GM19468 (cell line): ENCODE measurements around the gene NAT10.
"Not testable (repeated sequence)": the region's sequence is repeated elsewhere in the genome, so short reads cannot be mapped to it uniquely, and the experiment has no call there.

Experiments used
- ATAC-seq: cut with Tn5 transposase; IDR thresholded peaks from one replicate; pipeline ENCODE4 v1.9.1; 2021; ENCODE audit warnings: mild to moderate bottlenecking, moderate library complexity, moderate number of reproducible peaks; ENCODE audit not compliant: unreplicated experiment; ENCODE audit errors: extremely low read depth

Gene NAT10

GRCh38 chr11:34105079-34105956 lies at the start of gene NAT10:
Gene NAT10, plus strand, starts transcription at chr11:34105629. Its CDS starts 2,597 bp downstream, at chr11:34108226.
- peak; percentile 88 for ATAC-seq

- no peak for ATAC-seq
Measured at GRCh38 chr11:34056672-34057071, 48.8 kb upstream of the NAT10 start.

DNA sequence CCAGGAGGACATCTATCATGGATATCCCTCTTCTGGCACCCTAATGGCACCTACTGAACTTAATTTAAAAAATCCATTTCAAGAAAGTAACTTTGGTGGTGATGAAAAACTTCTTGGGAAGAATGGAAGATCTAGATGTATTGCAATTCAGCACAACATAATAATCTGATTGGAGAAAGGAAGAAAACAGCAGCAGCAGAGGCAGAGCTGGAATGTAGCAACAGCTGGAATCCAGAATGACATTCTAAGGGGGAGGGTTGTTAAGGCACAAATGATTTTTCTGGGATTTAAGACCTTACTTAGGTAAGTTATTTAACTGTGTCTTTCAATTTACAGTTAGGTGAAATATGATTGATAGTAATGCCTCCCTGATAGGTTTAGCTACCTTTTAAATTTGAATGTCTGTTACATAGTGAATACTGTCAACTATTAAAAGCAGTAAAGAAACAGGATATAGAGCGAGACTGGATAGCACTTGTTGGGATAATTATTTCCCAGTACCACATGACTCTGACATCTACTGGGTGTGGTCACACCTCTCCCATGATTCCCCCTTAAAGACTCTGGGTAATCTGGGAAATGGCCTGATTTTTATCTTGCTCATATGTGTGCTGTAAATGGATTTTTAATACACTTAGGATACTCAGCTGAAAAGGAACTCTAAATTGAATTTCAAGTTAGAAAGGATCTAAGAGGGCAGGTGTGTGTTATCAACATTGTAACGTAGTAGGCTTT lies 42.2 kb upstream of the NAT10 start:
- no peak for ATAC-seq

DNA sequence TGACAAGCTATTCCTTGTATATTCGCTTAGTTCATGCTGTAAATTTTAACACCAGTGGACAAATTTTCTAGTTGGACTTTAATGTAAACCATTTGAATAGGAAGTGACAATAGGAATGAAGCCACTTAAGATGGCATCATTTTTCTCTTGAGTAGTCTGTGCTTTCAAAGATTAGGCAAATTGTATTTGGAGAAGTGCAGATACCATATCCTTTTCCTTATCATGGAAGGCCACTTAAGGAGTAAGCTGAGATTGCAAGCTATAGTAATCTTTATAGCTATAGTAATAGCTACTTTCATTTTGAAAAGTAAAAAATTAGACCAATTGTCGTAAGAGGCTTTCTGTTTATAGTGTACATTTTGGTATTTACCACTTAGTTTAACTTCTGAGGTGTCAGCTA lies 41.1 kb upstream of the NAT10 start:
- ATAC-seq, result no peak

DNA sequence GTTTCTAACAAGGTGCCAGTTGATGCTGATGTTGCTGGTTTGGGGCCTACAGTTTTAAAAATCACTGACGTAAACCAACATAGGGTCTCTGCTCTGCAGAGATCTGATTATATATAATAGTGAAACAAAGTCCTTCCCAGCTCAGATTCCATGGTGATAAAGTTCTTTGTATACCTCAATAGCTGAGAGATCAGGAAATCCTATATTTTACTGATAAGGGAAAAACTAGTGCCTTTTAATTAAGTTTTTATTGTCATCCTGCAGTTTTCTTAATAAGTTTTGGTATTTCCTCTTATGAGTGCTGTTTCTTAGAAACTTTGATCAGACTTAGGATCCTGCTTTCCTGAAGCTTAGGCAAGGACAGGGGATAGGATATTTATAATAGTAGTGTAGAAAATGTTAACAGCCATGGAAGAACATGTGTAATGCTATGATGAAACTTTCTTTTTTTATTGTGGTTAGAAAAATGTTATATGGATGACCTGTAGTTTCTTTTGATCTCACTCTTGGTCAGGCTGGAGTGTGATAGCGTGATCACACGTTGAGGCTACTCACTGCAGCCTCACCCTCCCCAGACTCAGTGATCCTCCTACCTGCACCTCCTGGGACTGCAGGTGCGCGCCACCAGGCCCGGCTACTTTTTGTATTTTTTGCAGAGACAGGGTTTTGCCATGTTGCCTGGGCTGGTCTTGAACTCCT lies 39.8 kb upstream of the NAT10 start:
- no peak for ATAC-seq

- ATAC-seq, result not testable (repeated sequence)
Measured at GRCh38 chr11:34066766-34067165, 38.7 kb upstream of the NAT10 start.

GRCh38 chr11:34067383-34068065 lies 37.9 kb upstream of the NAT10 start:
- ATAC-seq, result no peak

DNA sequence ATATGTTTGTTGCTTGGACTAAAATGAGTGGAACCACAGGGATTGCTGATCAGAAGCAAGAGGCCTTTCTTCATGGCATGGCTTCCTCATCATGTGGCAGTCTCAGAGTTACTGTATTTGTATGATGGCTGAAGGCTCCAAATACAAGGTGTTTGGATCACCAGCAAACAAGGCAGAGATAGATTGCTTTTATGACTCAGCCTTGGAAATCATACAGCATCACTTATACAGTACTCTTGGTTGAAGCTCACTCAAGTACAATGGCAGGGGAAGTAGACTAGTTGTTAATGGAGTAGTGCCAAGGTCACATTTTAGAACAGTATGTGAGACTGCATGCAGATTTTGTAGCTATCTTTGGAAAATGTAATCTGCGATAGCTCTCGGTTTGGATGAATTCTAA lies 37.3 kb upstream of the NAT10 start:
- ATAC-seq, result no peak

DNA sequence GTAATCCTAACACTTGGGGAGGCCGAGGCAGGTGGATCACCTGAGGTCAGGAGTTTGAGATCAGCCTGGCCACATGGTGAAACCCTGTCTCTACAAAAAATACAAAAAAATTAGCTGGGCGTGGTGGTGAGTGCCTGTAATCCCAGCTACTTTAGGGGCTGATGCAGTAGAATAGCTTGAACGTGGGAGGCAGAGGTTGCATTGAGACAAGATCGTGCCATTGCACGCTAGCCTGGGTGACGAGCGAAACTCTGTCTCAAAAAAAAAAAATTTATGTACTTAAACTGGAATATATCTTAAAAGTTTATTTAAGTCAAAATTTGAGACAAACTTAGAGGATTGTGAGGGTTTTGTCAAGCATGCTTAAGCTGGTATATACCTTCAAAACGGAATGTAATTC lies 34.1 kb upstream of the NAT10 start:
- not testable (repeated sequence) for ATAC-seq

DNA sequence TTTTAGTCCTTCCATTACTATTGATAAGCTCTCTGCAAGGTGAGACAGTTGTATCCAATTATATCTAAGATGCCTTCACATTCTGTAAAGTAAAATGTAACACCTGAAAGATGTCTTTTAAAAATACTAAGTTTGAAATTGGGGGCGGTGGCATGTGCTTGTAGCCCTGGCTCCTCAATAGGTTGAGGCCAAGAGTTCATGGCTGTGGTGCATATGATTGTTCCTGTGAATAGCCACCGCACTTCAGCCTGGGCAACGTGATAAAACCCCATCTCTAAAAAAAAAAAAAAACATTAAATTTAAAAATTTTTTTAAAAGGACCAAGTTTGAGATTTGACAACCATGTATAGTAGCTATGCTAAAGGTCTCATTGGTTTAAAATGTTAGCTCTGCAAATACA lies 33.4 kb upstream of the NAT10 start:
- ATAC-seq, result no peak

DNA sequence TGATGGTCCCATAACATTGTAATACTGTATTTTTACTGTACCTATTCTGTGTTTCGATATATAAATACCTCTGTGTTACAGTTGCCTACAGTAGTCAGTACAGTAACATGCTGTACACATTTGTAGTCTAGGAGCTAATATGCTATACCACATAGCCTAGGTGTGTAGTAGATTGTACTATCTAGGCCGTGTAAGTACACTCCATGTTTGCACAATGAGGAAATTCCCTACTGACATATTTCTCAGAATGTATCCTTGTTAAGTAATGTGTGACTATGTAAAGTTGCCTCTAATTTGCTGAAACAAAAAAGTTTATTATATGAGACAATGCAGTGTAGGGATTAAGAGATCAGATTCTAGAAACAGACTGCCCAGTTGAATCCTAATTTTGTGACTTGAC lies 32.6 kb upstream of the NAT10 start:
- ATAC-seq, result no peak

DNA sequence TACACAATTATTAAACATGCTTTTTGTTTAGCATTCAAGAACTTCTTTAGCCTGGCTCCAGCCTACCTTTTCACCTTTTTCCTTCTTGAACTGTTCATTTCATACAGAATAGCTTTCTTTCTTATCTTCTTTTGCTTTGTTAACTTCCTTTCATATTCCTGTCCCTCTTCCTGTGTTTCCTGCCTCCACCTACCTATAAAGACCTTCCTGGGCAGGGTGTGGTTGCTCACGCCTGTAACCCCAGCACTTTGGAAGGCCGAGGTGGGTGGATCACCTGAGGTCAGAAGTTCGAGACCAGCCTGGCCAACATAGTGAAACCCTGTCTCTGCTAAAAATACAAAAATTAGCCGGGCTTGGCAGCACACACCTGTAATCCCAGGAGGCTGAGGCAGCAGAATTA lies 31.0 kb upstream of the NAT10 start:
- no peak for ATAC-seq

DNA sequence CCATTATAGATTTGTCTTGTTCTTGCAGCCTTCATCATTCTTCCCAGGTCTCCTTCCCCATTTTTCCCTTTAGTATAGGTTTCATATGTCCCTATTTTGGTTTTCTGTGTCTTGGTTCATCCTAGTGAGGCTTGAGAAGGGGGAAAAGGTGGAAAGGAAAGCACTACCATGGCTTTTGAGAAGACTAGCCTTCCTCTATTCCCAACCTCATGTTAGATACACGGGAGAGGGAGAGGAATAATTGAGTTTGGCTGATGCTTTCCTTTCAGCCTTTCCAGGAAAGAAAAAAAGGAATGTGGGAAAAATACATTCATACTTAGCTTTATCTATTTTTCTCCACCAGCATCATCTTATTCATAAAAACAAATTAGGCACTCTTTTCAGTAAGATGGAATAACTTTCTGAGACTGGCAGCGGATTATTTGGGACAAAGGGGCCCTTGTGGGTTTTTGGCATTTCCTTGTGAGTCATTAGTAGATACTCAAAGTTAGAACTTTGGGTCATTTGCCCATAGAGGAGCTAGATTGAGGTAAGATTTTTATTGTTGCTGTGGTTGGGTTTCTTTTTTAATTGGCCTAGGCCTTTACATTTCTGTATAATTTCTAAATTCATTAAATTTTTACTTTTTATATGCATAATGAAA lies 30.1 kb upstream of the NAT10 start:
- no peak for ATAC-seq

DNA sequence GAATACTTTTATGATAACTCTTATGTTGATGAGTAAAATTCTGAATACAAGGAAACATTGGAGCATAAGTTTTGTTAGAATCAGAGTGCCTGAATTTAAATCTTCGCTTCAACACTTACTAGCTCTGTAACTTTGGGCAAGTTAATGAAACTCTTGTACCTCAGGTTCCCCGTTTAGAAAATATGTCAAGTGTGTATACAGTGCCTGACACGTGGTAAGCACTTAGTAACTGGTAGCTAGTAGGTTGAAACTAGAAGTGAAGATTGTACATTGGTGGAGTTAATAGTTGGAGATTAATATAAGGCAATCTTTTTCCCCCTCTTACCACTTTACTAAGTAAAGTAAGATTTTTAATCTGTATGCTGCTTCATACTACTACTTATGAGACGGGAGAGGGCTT lies 24.8 kb upstream of the NAT10 start:
- no peak for ATAC-seq

- no peak for ATAC-seq
Measured at GRCh38 chr11:34084637-34085036, 20.8 kb upstream of the NAT10 start.

DNA sequence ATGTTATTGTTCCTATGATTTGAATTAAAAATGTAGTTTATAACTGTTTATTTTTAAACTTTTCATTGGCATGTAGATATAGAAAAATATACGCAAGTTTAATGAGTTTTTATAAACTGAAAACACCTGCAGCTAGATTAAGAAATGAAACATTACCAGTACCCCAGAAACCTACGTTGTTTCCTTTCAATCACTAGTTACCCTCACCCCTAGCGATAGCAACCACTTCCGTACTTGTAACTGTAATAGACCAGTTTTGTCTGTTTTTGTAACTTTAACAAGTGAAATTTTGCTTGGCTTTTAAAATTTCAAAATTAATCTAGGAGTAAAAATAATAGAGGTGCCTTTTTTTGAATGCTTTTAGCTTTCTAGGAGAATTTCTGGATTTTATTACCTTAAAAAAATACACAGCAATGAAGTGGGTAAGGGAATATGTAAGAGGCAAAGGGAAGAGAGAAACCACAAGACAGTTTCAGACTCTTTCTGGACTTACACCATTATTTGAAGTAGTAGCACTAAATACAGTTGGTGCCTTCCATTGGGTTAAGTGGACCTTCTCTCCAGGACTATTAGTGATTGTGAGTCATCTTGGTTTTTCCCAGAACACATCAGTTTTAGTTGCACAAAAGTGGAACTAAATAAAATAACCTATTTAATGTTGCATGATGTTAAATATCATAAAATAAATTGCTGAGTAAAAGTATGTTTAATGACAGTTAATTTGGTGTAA lies 18.7 kb upstream of the NAT10 start:
- ATAC-seq, result no peak

- ATAC-seq, result no peak
Measured at GRCh38 chr11:34091825-34092224, 13.6 kb upstream of the NAT10 start.

GRCh38 chr11:34094900-34095299 lies 10.5 kb upstream of the NAT10 start:
- ATAC-seq, result not testable (repeated sequence)

DNA sequence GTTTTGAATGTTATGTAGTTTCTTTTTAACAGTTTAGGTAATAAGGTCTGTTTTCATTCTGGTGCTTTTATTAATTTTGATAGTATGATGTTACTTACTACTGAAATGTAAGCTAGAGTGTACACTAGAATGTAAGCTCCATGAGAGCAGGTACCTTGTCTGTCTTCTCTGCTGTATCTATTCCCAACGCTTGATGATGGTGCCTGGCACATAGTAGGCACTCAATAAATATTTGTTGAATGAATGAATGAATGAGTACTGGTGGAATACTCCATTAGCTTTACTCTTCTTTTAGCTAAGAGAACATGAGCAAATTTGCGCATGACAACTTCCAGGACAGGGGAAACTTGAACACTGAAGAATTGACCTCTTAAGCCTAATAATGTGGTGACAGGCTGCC lies 6.6 kb upstream of the NAT10 start:
- ATAC-seq, result no peak
